ENCODE results near the gene NTSR1. TPM values are rescaled to one million over a fixed set of nuclear protein-coding genes. Genes with fewer than 3 reads are reported as not detected.

The NTSR1 gene
- total and polyA plus RNA-seq, 2 of the 13 experiments (the other 11 are each of a cell fraction or from before 2014, with no cell fraction given) = 0.09 to 0.12 TPM

- TF ChIP-seq POLR2A (IDR thresholded peaks at IDR 0.05; ENCODE audit: insufficient read depth in 1 of 2, low read depth in 2 of 2, low read length in 2 of 2) (peak; percentile 13 to 14; a peak in 1 of 4 replicates), HBP1 (CRISPR knock-in tag; IDR thresholded peaks at IDR 0.05; ENCODE audit: low read depth) (0 out of 2 replicates have a peak, but pooled peaks have one; percentile 20), NR2F1 (CRISPR knock-in tag; IDR thresholded peaks at IDR 0.05) (peak in 1 of 2 experiments; percentile 82), TAF15 (IDR thresholded peaks at IDR 0.05; ENCODE audit: low read depth, low read length, poor library complexity, severe bottlenecking) (no peak), MIXL1 (CRISPR knock-in tag; IDR thresholded peaks at IDR 0.05) (no peak; the same call in none of the 2 replicates), ASH2L (IDR thresholded peaks at IDR 0.05; ENCODE audit: insufficient read length, low read depth, low read length) (peak; percentile 75), KLF9 (CRISPR knock-in tag; IDR thresholded peaks at IDR 0.05; ENCODE audit: low read depth) (peak; percentile 82; the same call in 1 of the 2 replicates), ISL2 (CRISPR knock-in tag; IDR thresholded peaks at IDR 0.05) (peak; percentile 90), HIC2 (CRISPR knock-in tag; IDR thresholded peaks at IDR 0.05; ENCODE audit: low read depth) (peak; percentile 85), ZMAT3 (CRISPR knock-in tag; conservative IDR thresholded peaks at IDR 0.05) (peak; percentile 98), HMG20B (CRISPR knock-in tag; conservative IDR thresholded peaks at IDR 0.05) (no peak; the same call in 1 of the 2 replicates), SIN3A (IDR thresholded peaks at IDR 0.05; ENCODE audit: borderline replicate concordance, low read depth, low read length) (no peak; the same call in 1 of the 2 replicates), SP140L (CRISPR knock-in tag; IDR thresholded peaks at IDR 0.05; ENCODE audit: borderline replicate concordance) (no peak), ZFY (CRISPR knock-in tag; IDR thresholded peaks at IDR 0.05) (peak; percentile 68), DPF2 (CRISPR knock-in tag; IDR thresholded peaks at IDR 0.05; ENCODE audit: borderline replicate concordance, low read depth) (peak; percentile 94), ZNF263 (CRISPR knock-in tag; IDR thresholded peaks at IDR 0.05) (peak; percentile 85), KLF6 (CRISPR knock-in tag; IDR thresholded peaks at IDR 0.05) (peak; percentile 86), ZNF160 (CRISPR knock-in tag; IDR thresholded peaks at IDR 0.05) (0 out of 2 replicates have a peak, but pooled peaks have one; percentile 46), ZNF737 (CRISPR knock-in tag; IDR thresholded peaks at IDR 0.05; ENCODE audit: borderline replicate concordance) (no peak), ETV6 (CRISPR knock-in tag; conservative IDR thresholded peaks at IDR 0.05) (0 out of 2 replicates have a peak, but pooled peaks have one; percentile 33), NFKB2 (CRISPR knock-in tag; IDR thresholded peaks at IDR 0.05; ENCODE audit: borderline replicate concordance) (peak; percentile 83), HOXA9 (CRISPR knock-in tag; IDR thresholded peaks at IDR 0.05; ENCODE audit: borderline replicate concordance) (peak; percentile 90), SNAPC2 (CRISPR knock-in tag; IDR thresholded peaks at IDR 0.05) (peak; percentile 98), ZNF136 (CRISPR knock-in tag; IDR thresholded peaks at IDR 0.05; ENCODE audit: low read depth) (no peak; the same call in none of the 2 replicates), POLR2AphosphoS2 (IDR thresholded peaks at IDR 0.05; ENCODE audit: low read depth, low read length) (no peak), RCOR2 (CRISPR knock-in tag; IDR thresholded peaks at IDR 0.05) (peak; percentile 95), ZNF30 (CRISPR knock-in tag; IDR thresholded peaks at IDR 0.05) (no peak), ZNF510 (CRISPR knock-in tag; IDR thresholded peaks at IDR 0.05; ENCODE audit: low read depth) (no peak; the same call in 1 of the 2 replicates), MAX (IDR thresholded peaks at IDR 0.05) (peak; percentile 97)
Observed at GRCh38 chr20:62666736-62667529, 41.7 kb upstream of the NTSR1 start (continued).
